Astrocyte of the spinal cord (primary cell): ENCODE data around the gene FEZ2.

Source experiments
- DNase-seq: peaks from one replicate; pipeline ENCODE4 v3.0.0; 2011; ENCODE audit warnings: low read depth, low spot score
- H3K4me3 ChIP-seq: 2 replicates; pipeline ENCODE4 v1.5.1; 2011; ENCODE audit warnings: low read depth, mild to moderate bottlenecking, low read length, moderate library complexity
- CTCF ChIP-seq: IDR thresholded peaks from 2 replicates; pipeline ENCODE4 v1.5.1; 2012; ENCODE audit warnings: low read depth, mild to moderate bottlenecking, low read length, inconsistent platforms
- in situ Hi-C: cut with HindIII; loops from 2 replicates; pipeline ENCODE4 v1.10.0; 2017; ENCODE audit warnings: low sequenced_read_pairs

Gene FEZ2

GRCh38 chr2:36550006-36550405, 48.0 kb downstream of the FEZ2 start:
- H3K4me3 ChIP-seq: no peak overlapping the region
- TF ChIP-seq CTCF: no peak
- in situ Hi-C loops: no loop called here
- DNase-seq: no peak

- no peak overlapping the region for H3K4me3 ChIP-seq
- in situ Hi-C loops: no loop called here
- no peak for DNase-seq
- TF ChIP-seq CTCF: no peak
Observed at GRCh38 chr2:36549165-36549574, 48.8 kb downstream of the FEZ2 start.

GRCh38 chr2:36547906-36548305, 50.1 kb downstream of the FEZ2 start:
- H3K4me3 ChIP-seq: no peak overlapping the region
- in situ Hi-C loops: no loop called here
- no peak for DNase-seq
- no peak for TF ChIP-seq CTCF

- no peak for DNase-seq
- TF ChIP-seq CTCF: peak; percentile 4
- in situ Hi-C loops: no loop called here
- no peak overlapping the region for H3K4me3 ChIP-seq
Observed at GRCh38 chr2:36545871-36546416, 52.0 kb downstream of the FEZ2 start.

GRCh38 chr2:36544638-36545338, 53.2 kb downstream of the FEZ2 start:
- peak; percentile 47 for TF ChIP-seq CTCF
- H3K4me3 ChIP-seq: no peak overlapping the region
- in situ Hi-C loops: no loop called here
- DNase-seq: no peak

- in situ Hi-C loops: no loop called here
- no peak for DNase-seq
- TF ChIP-seq CTCF: no peak
- H3K4me3 ChIP-seq: no peak overlapping the region
Observed at GRCh38 chr2:36541891-36542595, 55.9 kb downstream of the FEZ2 start.
